ENCODE results near the gene SEMA6B.

SEMA6B gene

GRCh38 chr19:4586691-4587090 is 27.2 kb upstream of the SEMA6B start:
- no peak for DNase-seq

DNA sequence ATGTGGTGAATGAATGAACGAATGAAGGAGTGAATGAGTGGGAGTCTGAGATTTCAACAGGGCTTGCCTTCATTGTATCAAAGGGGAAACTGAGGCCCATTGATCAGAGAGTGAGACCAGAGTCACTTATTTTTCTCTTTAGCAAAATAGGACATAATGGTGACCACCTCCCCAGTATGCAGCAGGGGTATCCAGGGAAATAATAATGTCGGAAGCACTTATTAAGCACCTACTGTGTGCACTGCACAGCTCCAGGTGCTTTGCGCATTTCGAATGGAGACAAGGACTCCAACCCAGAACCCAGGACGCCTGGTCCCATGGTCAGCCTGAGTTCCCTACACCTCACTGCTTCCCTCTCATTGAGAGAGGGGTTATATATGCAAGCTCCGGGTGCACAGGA is 26.8 kb upstream of the SEMA6B start:
- no peak for DNase-seq

- no peak for DNase-seq
Measured at GRCh38 chr19:4585556-4585955, 26.1 kb upstream of the SEMA6B start.

GRCh38 chr19:4584670-4585460 is 25.4 kb upstream of the SEMA6B start:
- no peak for DNase-seq

DNA sequence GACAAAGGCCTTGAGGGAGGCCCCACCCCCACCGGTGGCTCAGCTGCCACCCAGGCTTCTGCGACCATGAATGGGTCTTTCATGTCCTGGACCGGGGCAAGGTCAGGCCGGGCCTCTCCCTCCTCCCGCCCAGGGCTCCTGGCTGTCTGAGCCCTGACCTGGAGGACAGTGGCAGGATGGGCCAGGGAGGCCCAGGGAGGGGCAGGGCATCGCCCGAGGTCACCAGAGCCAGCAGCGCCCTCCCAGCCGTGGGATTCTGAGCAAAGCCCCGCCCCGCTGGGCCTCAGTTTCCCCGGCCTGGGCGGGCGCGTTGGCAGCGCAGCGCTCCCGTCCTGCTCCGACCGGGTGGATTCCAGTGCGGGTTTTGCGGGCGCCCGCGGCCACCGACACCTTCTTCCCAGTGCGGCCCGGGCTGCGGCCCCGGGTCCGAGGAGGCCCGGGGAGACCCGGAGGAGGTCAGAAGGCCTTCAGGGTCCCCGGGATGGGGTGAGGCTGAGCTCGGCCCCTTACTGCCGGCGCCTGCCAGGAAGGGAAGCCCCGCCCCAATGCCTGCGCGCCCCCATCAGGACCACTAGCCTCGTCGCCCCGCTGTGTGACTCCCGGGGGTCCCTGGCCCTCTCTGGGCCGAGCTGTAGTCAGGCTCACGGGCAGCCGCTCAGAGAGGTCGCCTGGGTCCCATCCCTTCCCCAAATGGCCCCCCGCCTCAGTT is 24.6 kb upstream of the SEMA6B start:
- no peak for DNase-seq

GRCh38 chr19:4582980-4583842 is 23.7 kb upstream of the SEMA6B start:
- no peak for DNase-seq

DNA sequence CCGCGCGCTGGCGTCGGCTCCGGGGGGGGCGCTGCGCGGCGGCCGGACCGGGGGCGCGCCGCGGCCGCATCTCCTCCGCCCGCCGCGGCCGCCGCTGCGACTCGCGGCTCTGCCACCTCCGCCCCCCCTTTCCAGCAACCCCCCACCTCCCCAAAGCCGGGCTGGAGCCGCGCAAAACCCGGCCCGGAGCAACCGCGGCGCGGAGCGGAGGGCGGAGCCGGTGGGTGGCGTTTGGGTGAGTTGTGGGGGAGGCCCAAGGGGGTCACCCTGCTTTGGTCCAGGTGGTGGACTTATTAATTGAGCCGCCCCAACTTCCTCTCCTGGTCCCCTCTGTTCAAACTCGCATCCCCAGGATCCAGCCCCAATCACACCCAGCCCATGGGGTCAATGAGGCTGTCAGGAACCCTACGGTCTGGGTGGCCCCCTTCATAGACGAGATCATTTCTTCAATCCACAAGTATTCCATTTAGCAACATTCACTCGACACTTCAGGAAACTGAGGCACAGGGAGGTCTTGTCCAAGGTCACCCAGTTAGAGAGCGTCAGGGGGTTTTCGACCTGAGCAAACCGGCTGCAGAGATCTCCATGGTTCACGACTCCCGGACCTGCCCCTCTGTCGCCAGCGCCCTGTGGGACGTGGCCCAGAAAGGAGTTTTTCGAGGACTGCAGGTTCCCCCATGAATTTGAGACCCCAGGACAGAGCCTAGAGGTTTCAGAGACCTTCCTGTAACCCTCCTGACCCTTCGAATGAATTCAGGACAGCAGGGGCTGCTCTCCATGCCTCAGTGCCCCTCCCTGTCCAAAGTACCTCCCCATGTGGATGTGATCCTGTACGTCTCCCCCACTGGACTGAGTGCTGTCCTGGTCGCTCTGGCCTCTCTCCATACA is 22.4 kb upstream of the SEMA6B start:
- no peak for DNase-seq

GRCh38 chr19:4580961-4581665 is 21.6 kb upstream of the SEMA6B start:
- DNase-seq, result no peak

DNA sequence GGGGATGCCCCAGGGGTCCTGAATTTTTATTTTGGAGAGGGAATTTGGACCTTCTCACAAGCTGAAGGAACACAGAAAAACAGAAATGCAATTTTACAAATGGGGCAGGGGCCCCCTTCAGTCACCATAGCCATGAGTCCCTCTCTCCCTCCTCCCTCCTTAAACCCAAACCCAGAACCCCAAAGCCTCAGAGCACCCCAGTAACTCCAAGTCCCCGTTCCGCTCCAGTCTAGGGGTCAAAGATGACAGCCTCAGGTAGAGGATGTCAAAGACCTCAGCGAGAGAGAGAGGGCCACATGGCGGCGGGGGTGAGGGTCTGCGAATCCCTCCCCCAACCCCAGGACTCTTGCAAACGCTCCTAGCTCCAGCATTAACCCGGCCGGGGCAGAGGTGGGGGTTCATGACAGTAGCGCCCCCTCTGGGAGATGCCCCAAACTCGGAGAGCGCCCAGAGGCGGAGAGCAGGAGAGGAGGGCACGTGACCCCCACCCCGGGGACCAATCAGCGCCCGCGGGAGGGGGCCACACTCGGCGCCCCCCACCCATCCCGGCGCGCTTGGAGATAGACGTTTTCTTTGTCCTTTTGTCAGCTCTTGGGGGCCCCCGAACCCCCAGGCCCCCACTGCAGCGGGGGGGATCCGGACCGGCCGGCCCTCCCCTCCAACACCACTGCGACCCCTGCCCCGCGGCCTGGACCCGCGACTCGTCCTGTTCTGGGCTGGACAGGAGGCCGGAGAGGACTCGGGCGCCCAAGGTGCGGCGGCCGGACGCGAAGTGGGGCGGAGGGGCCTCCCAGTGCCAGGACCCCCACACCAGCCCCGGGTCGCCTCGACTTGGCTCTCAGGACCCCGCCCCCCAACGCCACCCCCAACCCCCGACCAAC is 20.8 kb upstream of the SEMA6B start:
- DNase-seq, result no peak

GRCh38 chr19:4579389-4579788 is 19.9 kb upstream of the SEMA6B start:
- no peak for DNase-seq

DNA sequence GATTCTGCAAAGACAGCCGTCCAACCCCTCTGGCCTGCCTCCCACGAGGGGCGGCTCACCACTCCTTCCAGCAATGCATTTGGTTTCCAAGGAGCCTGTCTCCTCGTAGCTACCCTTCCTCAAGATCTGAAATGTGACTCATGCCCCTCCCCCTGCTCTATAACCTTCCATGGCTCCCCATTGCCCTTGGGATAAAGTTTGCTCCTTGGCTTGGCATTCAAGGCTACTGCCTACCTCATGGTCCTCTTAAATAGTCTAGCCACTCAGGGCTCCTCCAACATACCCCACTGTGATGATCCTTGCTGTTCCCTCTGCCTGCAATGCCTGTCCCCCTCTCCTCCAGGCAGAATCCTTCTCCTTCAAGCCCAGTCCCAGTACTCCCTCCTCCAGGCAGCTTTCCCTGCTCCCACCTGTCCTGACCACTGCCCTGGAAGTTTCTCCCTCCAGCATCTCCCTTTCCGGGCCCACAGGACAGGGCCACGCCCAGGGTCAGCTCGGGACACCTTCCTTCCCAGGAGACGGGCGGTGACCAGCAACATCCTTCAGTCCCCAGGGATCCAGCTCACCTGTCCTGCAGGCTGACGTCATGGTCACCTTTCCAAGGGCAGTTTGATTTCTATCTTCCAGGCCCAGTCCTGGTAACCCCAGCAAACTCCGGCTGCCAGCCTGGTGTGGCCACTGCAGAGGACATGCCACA is 19.2 kb upstream of the SEMA6B start:
- DNase-seq, result no peak

DNA sequence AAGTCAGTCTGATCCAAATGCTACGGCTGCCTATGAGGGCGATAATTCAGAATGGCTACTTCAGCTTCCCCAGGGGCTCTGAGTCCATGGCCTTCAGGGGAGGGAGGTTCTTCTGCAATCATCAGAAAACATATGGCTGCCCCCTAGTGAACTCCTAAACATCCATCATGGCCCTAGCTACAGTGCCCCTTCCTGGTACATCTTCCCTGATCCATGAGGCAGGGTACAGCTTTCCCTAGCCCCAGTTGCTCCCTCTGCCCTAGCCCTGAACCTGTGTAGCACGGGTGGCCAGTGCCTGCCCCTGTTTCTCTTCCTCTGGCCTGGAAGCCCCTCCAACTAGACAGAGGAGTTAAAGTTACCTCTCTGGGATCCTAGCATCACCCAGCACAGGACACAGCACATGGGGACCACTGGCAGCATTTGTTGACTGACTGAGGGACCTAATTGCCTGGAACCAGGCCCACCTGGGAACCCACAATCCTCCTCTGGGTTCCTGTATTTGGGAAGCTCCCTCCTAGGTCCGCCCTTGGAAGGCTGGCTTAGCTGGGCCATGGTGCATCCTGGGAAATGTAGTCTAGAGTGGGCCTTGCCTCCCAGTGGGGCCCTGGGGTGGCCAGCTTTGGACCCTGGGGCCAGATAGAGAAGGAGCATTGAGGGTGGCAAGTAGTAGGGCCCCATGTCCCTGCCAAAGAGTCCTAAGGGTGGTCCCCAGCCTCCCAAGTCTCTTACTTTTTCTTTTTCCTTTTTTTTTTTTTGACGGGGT is 17.7 kb upstream of the SEMA6B start:
- DNase-seq, result no peak

DNA sequence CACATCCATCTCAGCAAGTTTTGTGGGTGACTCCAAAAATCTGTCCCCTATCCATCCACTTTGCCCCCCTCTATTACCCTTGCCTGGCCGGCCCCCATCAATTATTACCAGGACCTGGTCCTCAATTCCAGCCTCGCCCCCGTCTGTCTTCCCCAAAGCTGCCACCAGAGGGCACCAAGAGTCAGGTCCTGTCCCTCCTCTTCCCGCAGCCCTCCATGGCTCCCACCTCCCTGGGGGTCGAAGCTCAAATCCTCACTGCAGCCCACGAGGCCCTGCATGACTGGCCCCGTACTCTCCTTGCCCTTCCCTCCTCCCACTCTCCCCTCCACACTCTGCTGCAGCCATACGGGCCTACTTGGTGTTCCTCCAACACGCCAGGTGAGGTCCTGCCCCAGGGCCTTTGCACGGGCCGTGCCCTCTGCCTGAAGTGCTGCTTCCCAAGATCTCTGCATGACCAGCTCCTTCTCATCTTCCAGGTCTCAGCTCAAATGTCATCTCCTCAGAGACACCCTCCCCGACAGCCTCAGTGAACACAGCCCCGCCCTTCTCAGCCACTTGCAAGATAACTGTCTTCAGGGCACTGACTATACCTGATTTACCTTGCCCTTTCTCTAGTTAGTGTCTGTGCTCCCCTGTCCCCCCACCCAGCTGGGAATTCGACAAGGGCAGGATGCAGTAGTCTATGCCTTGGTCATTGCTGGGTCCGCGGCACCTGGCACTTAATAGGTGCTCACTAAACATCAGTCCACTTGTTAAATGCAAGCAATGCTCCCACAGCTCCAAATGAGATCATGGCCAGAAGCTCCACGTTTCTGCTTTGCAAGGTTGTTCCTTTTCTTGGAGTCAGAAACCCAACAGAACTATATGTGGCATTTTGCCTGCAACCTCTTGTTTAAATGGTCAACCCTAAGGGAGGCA is 16.8 kb upstream of the SEMA6B start:
- DNase-seq, result no peak

- no peak for DNase-seq
Measured at GRCh38 chr19:4575267-4576015, 16.0 kb upstream of the SEMA6B start.

DNA sequence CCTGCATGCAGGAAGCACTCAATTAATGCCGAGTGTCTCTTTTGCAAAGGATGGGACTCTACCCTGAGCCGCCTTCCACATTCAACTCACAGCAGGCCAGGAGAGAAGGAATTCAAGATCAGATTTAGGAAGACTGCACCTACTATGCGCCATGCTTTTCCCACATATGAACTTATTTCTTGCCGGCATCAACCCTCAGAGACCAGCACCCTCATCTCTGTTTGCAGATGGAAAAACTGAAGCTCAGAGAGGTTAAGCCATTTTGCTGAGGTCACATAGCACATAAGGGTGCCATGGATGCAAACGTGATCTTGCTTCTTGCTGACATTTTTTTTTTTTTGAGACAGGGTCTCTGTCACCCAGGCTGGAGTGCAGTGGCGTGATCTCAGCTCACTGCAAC is 14.2 kb upstream of the SEMA6B start:
- no peak for DNase-seq

GRCh38 chr19:4571305-4571917 is 11.9 kb upstream of the SEMA6B start:
- no peak for DNase-seq

DNA sequence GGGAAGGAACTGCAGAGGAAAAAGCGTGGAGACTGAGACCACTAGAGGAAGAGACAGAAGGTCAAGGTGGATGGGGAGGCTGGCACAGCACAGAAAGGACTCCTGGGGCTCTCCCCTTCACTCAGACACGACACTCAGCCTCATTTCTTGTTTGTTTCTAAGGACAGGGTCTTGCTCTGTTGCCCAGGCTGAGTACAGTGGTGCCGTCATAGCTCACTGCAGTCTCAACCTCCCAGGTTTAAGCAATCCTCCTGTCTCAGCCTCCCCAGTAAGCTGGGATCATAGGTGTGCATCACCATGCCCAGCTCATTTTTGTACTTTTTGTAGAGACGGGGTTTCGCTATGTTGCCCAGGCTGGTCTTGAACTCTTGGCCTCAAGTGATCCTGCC is 11.4 kb upstream of the SEMA6B start:
- DNase-seq, result no peak

All from GF-D8 (cell line).